Sigmoid colon (tissue), 7 donors: ENCODE measurements around the gene CDH23. TPM values are rescaled to one million over a fixed set of nuclear protein-coding genes. Genes with fewer than 3 reads are reported as not detected.

Experiments used
- DNase-seq: peaks from one replicate; pipeline ENCODE4 v3.0.0-alpha.2; 2019
- H3K27ac ChIP-seq, 4 donors: fragments of 200-600 bp; sonication (generic); one replicate each; pipeline ENCODE4 v1.5.1; 2016 to 2019; ENCODE audit warnings: mild to moderate bottlenecking in 1 of 4
- H3K27me3 ChIP-seq, 3 donors: fragments of 200-600 bp; sonication (generic); one replicate each; pipeline ENCODE4 v1.5.1; 2019; ENCODE audit warnings: mild to moderate bottlenecking in 1 of 3
- H3K36me3 ChIP-seq, 4 donors: fragments of 200-600 bp; sonication (generic); one replicate each; pipeline ENCODE4 v1.5.1; 2016 to 2019
- H3K4me1 ChIP-seq, 4 donors: fragments of 200-600 bp; sonication (generic); one replicate each; pipeline ENCODE4 v1.5.1; 2017 to 2019
- H3K4me3 ChIP-seq, 4 donors: fragments of 200-600 bp; sonication (generic); one replicate each; pipeline ENCODE4 v1.5.1; 2017 to 2019; ENCODE audit warnings: mild to moderate bottlenecking in 2 of 4, moderate library complexity in 1 of 4
- H3K9me3 ChIP-seq, 4 donors: fragments of 200-600 bp in 3 of 4; sonication (generic) in 3 of 4; one replicate each; pipeline versions ENCODE4 v1.5.1 to v1.6.1; 2013 to 2019
- EP300 ChIP-seq, 4 donors: sonication (generic); formaldehyde crosslinking; IDR thresholded peaks; one replicate each; pipeline ENCODE4 v1.6.1; 2017; ENCODE audit warnings: antibody characterized with exemption in 4 of 4
- POLR2A ChIP-seq, 2 donors: fragments of 450-650 bp; IDR thresholded peaks; one replicate each; pipeline ENCODE4 v1.6.1; 2016; ENCODE audit warnings: antibody characterized with exemption in 2 of 2, mild to moderate bottlenecking in 2 of 2, moderate library complexity in 2 of 2
- POLR2AphosphoS5 ChIP-seq, 4 donors: sonication (generic); formaldehyde crosslinking; IDR thresholded peaks; one replicate each; pipeline ENCODE4 v1.6.1; 2017; ENCODE audit warnings: antibody characterized with exemption in 4 of 4
- WGBS, 2 donors: extraction: QIAGEN DNeasy Blood & Tissue Kit; methylation state at CpG; one replicate each; pipeline ENCODE4 v1.1.7; 2013; 5-methylcytosine and 5-hydroxymethylcytosine counted together
- intact Hi-C: fragments of 100-400 bp; cut with DNase I; formaldehyde crosslinking; loops from one replicate; pipeline ENCODE4 v1.15.1; 2023
- polyA plus RNA-seq, 3 donors: library from polyadenylated mRNA; stranded (reverse); fragments of 200-250 nt; gene quantifications; one replicate each; pipeline ENCODE4 v1.2.3, GENCODE V29; 2013
- total RNA-seq, 4 donors: library from RNA; depleted of rRNA; stranded (reverse); fragments of >200 nt; gene quantifications; one replicate each; pipeline ENCODE4 v1.1.0, GENCODE V29; 2016
- TF ChIP-seq, protein P1 (sequence below), 4 experiments: fragments of 450-650 bp in 3 of 4; fragments of 200-600 bp in 1 of 4; IDR thresholded peaks; one replicate each; pipeline ENCODE4 v1.5.1; 2016 to 2019; ENCODE audit warnings: antibody characterized with exemption in 4 of 4, mild to moderate bottlenecking in 3 of 4, moderate library complexity in 2 of 4
- donor health status: healthy with polysubstance abuse.
- donor health status: Bipolar disorder and iron deficiency.
- donor health status: healthy.

CDH23 gene
- total and polyA plus RNA-seq, 7 donors, result 1.5 to 7.2 (median 3.0) TPM

DNA sequence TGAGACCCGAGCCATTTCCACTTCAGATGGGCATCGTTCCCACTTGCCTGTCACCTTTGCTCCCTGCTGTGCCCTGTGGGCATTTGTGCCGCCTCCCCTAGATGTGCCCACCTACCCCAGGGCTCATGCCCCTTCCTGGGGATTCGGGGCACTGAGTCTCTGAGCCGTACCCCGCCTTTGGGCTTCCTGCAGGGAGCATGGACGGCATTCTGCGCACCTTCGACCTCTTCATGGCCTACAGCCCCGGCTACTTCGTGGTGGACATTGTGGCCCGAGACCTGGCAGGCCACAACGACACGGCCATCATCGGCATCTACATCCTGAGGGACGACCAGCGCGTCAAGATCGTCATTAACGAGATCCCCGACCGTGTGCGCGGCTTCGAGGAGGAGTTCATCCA, 412.9 kb downstream of the CDH23 start:
- Histone ChIP-seq H3K4me1 (peaks cover 0 to 10% (median 6%) of the 10 kb centered on the region in 4 donors), H3K9me3 (no peaks in the 10 kb centered on the region), H3K27ac (no peak overlapping the region), H3K36me3 (no peaks in the 10 kb centered on the region), H3K4me3 (no peak overlapping the region), H3K27me3 (peaks cover 0 to 21% (median 0%) of the 10 kb centered on the region in 3 donors)
- WGBS, 2 donors, result 91 to 94% methylated on average over 25 of the region's 25 CpGs
- intact Hi-C loops, result loop anchor here (5.0 kb wide), 4 partner anchors 107 to 492 kb away; partner anchors contain the start of genes CDH23 and SLC29A3
- no peak for TF ChIP-seq EP300 (IDR thresholded peaks at IDR 0.05)
- DNase-seq, result no peak

DNA sequence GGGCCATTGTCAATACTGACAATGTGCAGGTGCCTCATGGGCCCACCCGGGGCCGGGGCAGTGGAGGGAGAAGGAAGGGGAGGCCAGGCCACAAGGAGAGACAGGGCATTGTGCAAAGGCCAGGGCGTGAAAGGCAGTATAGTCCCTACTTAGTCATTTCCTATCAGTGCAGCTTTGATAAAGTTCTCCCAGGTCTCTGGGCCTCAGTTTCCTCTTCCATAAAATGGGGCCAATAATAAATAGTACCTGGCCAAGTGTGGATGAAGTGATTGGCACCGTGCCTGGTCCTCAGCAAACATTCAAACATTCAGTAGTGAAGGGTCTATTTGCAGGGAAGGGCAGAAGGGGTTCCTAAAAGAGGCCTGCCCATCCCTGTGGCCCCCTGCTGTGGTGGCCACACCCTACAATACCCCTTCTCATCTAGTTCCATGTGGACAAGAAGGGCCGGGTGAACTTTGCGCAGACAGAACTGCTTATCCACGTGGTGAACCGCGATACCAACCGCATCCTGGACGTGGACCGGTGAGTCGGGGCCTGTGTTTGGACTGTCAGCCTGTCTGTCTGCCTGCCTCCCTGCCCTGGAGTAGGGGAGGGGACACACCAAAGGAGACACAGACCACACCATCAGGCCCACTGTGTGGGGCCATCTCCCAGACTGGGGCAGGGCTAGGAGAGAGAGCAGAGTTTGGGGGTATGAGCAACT, 413.5 kb downstream of the CDH23 start:
- 62 to 83% methylated on average over 13 of the region's 13 CpGs for WGBS, 2 donors
- Histone ChIP-seq H3K9me3 (no peaks in the 10 kb centered on the region), H3K36me3 (peaks cover 0 to 4% (median under 1%) of the 10 kb centered on the region in 4 donors), H3K27me3 (peaks cover 0 to 21% (median 0%) of the 10 kb centered on the region in 3 donors), H3K27ac (no peak overlapping the region), H3K4me1 (peaks cover 0 to 10% (median 6%) of the 10 kb centered on the region in 4 donors), H3K4me3 (no peak overlapping the region)
- DNase-seq, result no peak
- TF ChIP-seq, protein P1, sequence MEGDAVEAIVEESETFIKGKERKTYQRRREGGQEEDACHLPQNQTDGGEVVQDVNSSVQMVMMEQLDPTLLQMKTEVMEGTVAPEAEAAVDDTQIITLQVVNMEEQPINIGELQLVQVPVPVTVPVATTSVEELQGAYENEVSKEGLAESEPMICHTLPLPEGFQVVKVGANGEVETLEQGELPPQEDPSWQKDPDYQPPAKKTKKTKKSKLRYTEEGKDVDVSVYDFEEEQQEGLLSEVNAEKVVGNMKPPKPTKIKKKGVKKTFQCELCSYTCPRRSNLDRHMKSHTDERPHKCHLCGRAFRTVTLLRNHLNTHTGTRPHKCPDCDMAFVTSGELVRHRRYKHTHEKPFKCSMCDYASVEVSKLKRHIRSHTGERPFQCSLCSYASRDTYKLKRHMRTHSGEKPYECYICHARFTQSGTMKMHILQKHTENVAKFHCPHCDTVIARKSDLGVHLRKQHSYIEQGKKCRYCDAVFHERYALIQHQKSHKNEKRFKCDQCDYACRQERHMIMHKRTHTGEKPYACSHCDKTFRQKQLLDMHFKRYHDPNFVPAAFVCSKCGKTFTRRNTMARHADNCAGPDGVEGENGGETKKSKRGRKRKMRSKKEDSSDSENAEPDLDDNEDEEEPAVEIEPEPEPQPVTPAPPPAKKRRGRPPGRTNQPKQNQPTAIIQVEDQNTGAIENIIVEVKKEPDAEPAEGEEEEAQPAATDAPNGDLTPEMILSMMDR (IDR thresholded peaks at IDR 0.05), result no peak
- TF ChIP-seq EP300 (IDR thresholded peaks at IDR 0.05) (no peak), POLR2A (IDR thresholded peaks at IDR 0.05) (no peak), POLR2AphosphoS5 (IDR thresholded peaks at IDR 0.05) (no peak)
- intact Hi-C loops, result loop anchor here (5.0 kb wide), 4 partner anchors 108 to 493 kb away; partner anchors contain the start of genes CDH23 and SLC29A3

DNA sequence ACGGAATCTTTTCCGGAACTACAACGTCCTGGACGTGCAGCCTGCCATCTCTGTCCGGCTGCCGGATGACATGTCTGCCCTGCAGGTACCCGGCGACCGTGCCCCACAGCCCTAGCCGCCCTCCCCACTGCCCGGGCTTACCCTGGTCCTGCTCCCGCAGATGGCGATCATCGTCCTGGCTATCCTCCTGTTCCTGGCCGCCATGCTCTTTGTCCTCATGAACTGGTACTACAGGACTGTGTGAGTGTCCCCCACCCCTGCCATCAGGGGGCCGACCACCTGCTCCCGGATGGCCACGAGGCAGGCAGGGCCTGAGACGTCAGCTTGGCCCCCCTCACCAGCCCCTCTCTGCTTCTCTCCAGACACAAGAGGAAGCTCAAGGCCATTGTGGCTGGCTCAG, 414.6 kb downstream of the CDH23 start:
- Histone ChIP-seq H3K4me3 (no peak overlapping the region), H3K27me3 (peaks cover 0 to 16% (median 0%) of the 10 kb centered on the region in 3 donors), H3K9me3 (no peaks in the 10 kb centered on the region), H3K4me1 (peaks cover 0 to 10% (median 6%) of the 10 kb centered on the region in 4 donors), H3K27ac (no peak overlapping the region), H3K36me3 (peaks cover 0 to 15% (median 10%) of the 10 kb centered on the region in 4 donors)
- WGBS, 2 donors, result 82 to 86% methylated on average over 19 of the region's 19 CpGs
- DNase-seq, result no peak
- TF ChIP-seq, protein P1 (IDR thresholded peaks at IDR 0.05), result no peak
- TF ChIP-seq EP300 (IDR thresholded peaks at IDR 0.05) (no peak), POLR2AphosphoS5 (IDR thresholded peaks at IDR 0.05) (no peak), POLR2A (IDR thresholded peaks at IDR 0.05) (no peak)
- intact Hi-C loops, result loop anchor here (5.0 kb wide), 4 partner anchors 109 to 494 kb away; partner anchors contain the start of genes CDH23 and SLC29A3

DNA sequence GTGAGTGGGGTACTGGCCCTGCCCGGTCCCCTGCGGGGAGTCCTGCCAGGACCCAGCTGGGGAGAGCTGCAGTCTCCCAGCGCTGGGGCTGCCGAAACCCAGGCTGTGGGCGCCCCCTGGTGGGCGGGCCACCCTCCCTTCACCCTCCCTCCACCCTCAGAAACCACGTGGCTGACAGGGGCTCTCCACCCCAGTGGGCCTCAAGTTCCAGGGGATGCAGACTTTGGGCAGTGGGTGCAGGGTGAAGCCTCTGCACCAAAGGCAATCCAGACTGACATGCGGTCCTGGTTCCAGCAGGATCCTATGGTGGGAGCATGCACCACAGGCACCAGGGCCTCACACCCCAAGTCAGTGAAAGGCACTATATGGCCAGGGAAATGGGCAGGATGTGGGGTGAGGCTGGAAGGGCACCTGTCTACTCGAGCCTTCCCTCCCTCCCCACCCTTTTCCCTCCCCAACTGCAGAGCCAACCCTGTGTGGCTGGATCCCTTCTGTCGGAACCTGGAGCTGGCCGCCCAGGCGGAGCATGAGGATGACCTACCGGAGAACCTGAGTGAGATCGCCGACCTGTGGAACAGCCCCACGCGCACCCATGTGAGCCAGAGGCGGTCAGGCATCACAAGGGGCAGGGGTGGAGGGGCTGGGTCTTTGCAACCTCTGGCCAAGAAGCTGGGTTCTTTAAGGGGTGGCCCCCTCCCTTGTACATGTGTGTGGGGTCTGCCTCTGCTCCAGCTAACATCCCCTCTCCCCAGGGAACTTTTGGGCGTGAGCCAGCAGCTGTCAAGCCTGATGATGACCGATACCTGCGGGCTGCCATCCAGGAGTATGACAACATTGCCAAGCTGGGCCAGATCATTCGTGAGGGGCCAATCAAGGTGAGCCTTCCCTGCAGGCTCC, 415.5 kb downstream of the CDH23 start:
- no peaks in the 10 kb centered on the region for H3K9me3 ChIP-seq
- WGBS, 2 donors, result 35 to 51% methylated on average over 22 of the region's 22 CpGs
- intact Hi-C loops, result loop anchor here (5.0 kb wide), 4 partner anchors 110 to 495 kb away; partner anchors contain the start of genes CDH23 and SLC29A3
- H3K27me3 ChIP-seq, result peaks cover 0 to 8% (median 0%) of the 10 kb centered on the region in 3 donors
- no peak overlapping the region for H3K27ac ChIP-seq
- H3K36me3 ChIP-seq, result peaks cover 4 to 24% (median 15%) of the 10 kb centered on the region in 4 donors
- peak; percentile 78 for DNase-seq
- H3K4me1 ChIP-seq, result peaks cover 0 to 10% (median 6%) of the 10 kb centered on the region in 4 donors
- TF ChIP-seq POLR2AphosphoS5 (IDR thresholded peaks at IDR 0.05), result peak in 1 of 4 donors; percentile 14
- no peak for TF ChIP-seq POLR2A (IDR thresholded peaks at IDR 0.05)
- TF ChIP-seq, protein P1 (IDR thresholded peaks at IDR 0.05), result peak; percentile 55 to 89 (median 82)
- no peak overlapping the region for H3K4me3 ChIP-seq
